ENCODE data around the gene NKAIN2.

NKAIN2 gene

DNA sequence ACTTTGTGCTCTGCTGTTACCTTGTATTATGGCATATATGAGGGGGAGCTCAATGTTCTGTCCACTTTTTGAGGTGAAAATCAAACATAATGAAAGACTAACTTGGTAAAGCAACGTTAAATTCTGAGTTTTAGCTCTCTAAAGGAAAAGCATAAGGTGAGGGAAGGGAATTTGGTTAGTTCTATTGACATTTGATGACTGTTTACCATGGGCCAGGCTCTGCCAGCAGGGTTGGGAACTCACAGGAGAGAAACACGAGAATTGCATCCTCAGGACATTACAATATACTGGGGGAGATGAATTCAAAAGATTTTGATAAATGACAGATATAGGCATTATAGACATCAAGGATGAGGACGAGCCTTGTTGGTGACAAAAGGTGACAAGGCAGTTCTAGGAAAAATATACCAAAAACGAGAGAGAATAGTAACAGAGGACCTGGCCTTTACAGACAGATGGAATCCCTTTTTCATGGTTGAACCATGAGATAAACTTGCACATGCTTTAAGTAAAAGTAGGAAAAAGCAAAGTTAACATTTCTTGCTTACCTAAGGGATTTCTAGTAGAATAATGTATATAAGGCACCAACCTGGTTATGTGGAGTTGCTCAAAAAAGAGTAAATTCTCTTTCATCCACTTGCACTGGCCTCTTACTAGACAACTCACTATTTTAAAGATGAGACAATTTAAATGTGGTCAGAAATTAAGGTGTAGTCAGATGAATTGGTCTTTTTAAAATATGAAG lies 191.4 kb downstream of the NKAIN2 start:
- ATAC-seq = no peak
- TF ChIP-seq TSHZ2 (CRISPR knock-in tag; IDR thresholded peaks at IDR 0.05) (no peak), RARB (CRISPR knock-in tag; IDR thresholded peaks at IDR 0.05) (no peak), ZNF8 (CRISPR knock-in tag; IDR thresholded peaks at IDR 0.05) (no peak), ZC3H10 (CRISPR knock-in tag; IDR thresholded peaks at IDR 0.05) (no peak), CREB5 (CRISPR knock-in tag; IDR thresholded peaks at IDR 0.05; ENCODE audit: low read depth) (no peak), ISL1 (CRISPR knock-in tag; IDR thresholded peaks at IDR 0.05) (no peak), ZFP30 (CRISPR knock-in tag; IDR thresholded peaks at IDR 0.05) (no peak), GLIS3 (CRISPR knock-in tag; IDR thresholded peaks at IDR 0.05) (no peak), SNAI2 (CRISPR knock-in tag; IDR thresholded peaks at IDR 0.05) (no peak), POU6F1 (CRISPR knock-in tag; IDR thresholded peaks at IDR 0.05; ENCODE audit: borderline replicate concordance, low read depth) (no peak), ZNF565 (CRISPR knock-in tag; conservative IDR thresholded peaks at IDR 0.05; ENCODE audit: low read depth) (no peak), TCF4 (CRISPR knock-in tag; IDR thresholded peaks at IDR 0.05; ENCODE audit: borderline replicate concordance) (no peak), BACH2 (CRISPR knock-in tag; IDR thresholded peaks at IDR 0.05; ENCODE audit: borderline replicate concordance) (no peak), OSR1 (CRISPR knock-in tag; IDR thresholded peaks at IDR 0.05) (no peak), ESRRG (CRISPR knock-in tag; IDR thresholded peaks at IDR 0.05) (no peak), CSDC2 (CRISPR knock-in tag; IDR thresholded peaks at IDR 0.05) (no peak), ARNTL (CRISPR knock-in tag; IDR thresholded peaks at IDR 0.05; ENCODE audit: borderline replicate concordance, low read depth) (no peak), ZNF70 (CRISPR knock-in tag; IDR thresholded peaks at IDR 0.05) (no peak)
- TF ChIP-seq, protein P1, sequence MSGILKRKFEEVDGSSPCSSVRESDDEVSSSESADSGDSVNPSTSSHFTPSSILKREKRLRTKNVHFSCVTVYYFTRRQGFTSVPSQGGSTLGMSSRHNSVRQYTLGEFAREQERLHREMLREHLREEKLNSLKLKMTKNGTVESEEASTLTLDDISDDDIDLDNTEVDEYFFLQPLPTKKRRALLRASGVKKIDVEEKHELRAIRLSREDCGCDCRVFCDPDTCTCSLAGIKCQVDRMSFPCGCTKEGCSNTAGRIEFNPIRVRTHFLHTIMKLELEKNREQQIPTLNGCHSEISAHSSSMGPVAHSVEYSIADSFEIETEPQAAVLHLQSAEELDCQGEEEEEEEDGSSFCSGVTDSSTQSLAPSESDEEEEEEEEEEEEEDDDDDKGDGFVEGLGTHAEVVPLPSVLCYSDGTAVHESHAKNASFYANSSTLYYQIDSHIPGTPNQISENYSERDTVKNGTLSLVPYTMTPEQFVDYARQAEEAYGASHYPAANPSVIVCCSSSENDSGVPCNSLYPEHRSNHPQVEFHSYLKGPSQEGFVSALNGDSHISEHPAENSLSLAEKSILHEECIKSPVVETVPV (CRISPR knock-in tag; IDR thresholded peaks at IDR 0.05) = no peak

GRCh38 chr6:123997223-123997622 lies 193.6 kb downstream of the NKAIN2 start:
- ATAC-seq = no peak
- TF ChIP-seq TCF4 (CRISPR knock-in tag; IDR thresholded peaks at IDR 0.05; ENCODE audit: borderline replicate concordance) = no peak
- TF ChIP-seq, protein P2, sequence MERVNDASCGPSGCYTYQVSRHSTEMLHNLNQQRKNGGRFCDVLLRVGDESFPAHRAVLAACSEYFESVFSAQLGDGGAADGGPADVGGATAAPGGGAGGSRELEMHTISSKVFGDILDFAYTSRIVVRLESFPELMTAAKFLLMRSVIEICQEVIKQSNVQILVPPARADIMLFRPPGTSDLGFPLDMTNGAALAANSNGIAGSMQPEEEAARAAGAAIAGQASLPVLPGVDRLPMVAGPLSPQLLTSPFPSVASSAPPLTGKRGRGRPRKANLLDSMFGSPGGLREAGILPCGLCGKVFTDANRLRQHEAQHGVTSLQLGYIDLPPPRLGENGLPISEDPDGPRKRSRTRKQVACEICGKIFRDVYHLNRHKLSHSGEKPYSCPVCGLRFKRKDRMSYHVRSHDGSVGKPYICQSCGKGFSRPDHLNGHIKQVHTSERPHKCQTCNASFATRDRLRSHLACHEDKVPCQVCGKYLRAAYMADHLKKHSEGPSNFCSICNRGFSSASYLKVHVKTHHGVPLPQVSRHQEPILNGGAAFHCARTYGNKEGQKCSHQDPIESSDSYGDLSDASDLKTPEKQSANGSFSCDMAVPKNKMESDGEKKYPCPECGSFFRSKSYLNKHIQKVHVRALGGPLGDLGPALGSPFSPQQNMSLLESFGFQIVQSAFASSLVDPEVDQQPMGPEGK (CRISPR knock-in tag; IDR thresholded peaks at IDR 0.05; ENCODE audit: borderline replicate concordance) = no peak

- no peak for ATAC-seq
- TF ChIP-seq ARNTL (CRISPR knock-in tag; IDR thresholded peaks at IDR 0.05; ENCODE audit: borderline replicate concordance, low read depth) = no peak
- TF ChIP-seq SNAI2 (CRISPR knock-in tag; IDR thresholded peaks at IDR 0.05) = no peak
- no peak for TF ChIP-seq TSHZ2 (CRISPR knock-in tag; IDR thresholded peaks at IDR 0.05)
- no peak for TF ChIP-seq BACH2 (CRISPR knock-in tag; IDR thresholded peaks at IDR 0.05; ENCODE audit: borderline replicate concordance)
- no peak for TF ChIP-seq CSDC2 (CRISPR knock-in tag; IDR thresholded peaks at IDR 0.05)
- TF ChIP-seq, protein P1 (CRISPR knock-in tag; IDR thresholded peaks at IDR 0.05) = no peak
- TF ChIP-seq ZC3H10 (CRISPR knock-in tag; IDR thresholded peaks at IDR 0.05) = no peak
- TF ChIP-seq RARB (CRISPR knock-in tag; IDR thresholded peaks at IDR 0.05) = no peak
- no peak for TF ChIP-seq PPARA (CRISPR knock-in tag; IDR thresholded peaks at IDR 0.05; ENCODE audit: borderline replicate concordance)
- no peak for TF ChIP-seq ZNF565 (CRISPR knock-in tag; conservative IDR thresholded peaks at IDR 0.05; ENCODE audit: low read depth)
- no peak for TF ChIP-seq OSR1 (CRISPR knock-in tag; IDR thresholded peaks at IDR 0.05)
- TF ChIP-seq ZNF8 (CRISPR knock-in tag; IDR thresholded peaks at IDR 0.05) = no peak
- TF ChIP-seq GLIS3 (CRISPR knock-in tag; IDR thresholded peaks at IDR 0.05) = no peak
- TF ChIP-seq ZFP3 (CRISPR knock-in tag; IDR thresholded peaks at IDR 0.05) = no peak
Observed at GRCh38 chr6:124002377-124003081, 198.9 kb downstream of the NKAIN2 start.
